ENCODE data around the gene GSG1L2.

DNA sequence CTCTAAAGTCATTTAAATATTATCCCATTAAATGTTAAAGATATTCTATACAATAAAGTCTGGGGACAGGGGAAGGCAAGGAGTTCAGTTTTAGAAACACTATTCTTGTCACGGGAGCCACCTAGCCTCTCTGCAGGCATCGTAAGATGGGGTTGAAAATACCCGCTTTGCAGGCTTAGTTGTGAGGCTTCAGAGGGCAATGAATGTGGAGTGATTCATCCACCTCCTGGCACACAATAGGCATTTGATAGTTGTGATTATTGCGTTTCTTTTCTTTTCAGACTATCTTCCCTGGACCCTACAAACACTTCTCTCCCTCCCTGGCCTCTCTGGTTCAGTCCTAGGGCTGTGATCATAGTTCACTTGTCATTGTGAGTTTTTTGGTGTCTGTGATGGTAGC, 23.4 kb upstream of the GSG1L2 start:
- TF ChIP-seq, protein P1, sequence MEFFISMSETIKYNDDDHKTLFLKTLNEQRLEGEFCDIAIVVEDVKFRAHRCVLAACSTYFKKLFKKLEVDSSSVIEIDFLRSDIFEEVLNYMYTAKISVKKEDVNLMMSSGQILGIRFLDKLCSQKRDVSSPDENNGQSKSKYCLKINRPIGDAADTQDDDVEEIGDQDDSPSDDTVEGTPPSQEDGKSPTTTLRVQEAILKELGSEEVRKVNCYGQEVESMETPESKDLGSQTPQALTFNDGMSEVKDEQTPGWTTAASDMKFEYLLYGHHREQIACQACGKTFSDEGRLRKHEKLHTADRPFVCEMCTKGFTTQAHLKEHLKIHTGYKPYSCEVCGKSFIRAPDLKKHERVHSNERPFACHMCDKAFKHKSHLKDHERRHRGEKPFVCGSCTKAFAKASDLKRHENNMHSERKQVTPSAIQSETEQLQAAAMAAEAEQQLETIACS (CRISPR knock-in tag; IDR thresholded peaks at IDR 0.05), result no peak
- TF ChIP-seq THAP11 (CRISPR knock-in tag; IDR thresholded peaks at IDR 0.05) (no peak), ZNF274 (CRISPR knock-in tag; IDR thresholded peaks at IDR 0.05) (no peak), RFX5 (IDR thresholded peaks at IDR 0.05; ENCODE audit: low read depth, low read length) (no peak), SP4 (CRISPR knock-in tag; IDR thresholded peaks at IDR 0.05) (no peak), ASH2L (IDR thresholded peaks at IDR 0.05; ENCODE audit: insufficient read length, low read depth, low read length) (no peak), ZNF205 (CRISPR knock-in tag; IDR thresholded peaks at IDR 0.05) (no peak), CCDC6 (CRISPR knock-in tag; IDR thresholded peaks at IDR 0.05) (no peak), ZNF782 (CRISPR knock-in tag; IDR thresholded peaks at IDR 0.05; ENCODE audit: borderline replicate concordance) (no peak), RNF2 (conservative IDR thresholded peaks at IDR 0.05; ENCODE audit: low read depth) (no peak), HOXD1 (CRISPR knock-in tag; IDR thresholded peaks at IDR 0.05) (no peak), MYC (CRISPR knock-in tag; IDR thresholded peaks at IDR 0.05; ENCODE audit: borderline replicate concordance) (no peak)
- TF ChIP-seq, protein P2, sequence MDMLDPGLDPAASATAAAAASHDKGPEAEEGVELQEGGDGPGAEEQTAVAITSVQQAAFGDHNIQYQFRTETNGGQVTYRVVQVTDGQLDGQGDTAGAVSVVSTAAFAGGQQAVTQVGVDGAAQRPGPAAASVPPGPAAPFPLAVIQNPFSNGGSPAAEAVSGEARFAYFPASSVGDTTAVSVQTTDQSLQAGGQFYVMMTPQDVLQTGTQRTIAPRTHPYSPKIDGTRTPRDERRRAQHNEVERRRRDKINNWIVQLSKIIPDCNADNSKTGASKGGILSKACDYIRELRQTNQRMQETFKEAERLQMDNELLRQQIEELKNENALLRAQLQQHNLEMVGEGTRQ (IDR thresholded peaks at IDR 0.05; ENCODE audit: low read depth, low read length), result no peak
- TF ChIP-seq, protein P2 (CRISPR knock-in tag; IDR thresholded peaks at IDR 0.05; ENCODE audit: borderline replicate concordance), result no peak
- TF ChIP-seq, protein P3, sequence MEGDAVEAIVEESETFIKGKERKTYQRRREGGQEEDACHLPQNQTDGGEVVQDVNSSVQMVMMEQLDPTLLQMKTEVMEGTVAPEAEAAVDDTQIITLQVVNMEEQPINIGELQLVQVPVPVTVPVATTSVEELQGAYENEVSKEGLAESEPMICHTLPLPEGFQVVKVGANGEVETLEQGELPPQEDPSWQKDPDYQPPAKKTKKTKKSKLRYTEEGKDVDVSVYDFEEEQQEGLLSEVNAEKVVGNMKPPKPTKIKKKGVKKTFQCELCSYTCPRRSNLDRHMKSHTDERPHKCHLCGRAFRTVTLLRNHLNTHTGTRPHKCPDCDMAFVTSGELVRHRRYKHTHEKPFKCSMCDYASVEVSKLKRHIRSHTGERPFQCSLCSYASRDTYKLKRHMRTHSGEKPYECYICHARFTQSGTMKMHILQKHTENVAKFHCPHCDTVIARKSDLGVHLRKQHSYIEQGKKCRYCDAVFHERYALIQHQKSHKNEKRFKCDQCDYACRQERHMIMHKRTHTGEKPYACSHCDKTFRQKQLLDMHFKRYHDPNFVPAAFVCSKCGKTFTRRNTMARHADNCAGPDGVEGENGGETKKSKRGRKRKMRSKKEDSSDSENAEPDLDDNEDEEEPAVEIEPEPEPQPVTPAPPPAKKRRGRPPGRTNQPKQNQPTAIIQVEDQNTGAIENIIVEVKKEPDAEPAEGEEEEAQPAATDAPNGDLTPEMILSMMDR (CRISPR knock-in tag; IDR thresholded peaks at IDR 0.05), result no peak
